ENCODE measurements around the gene SNX10.

Gene SNX10

GRCh38 chr7:26413007-26413691 is 121.5 kb downstream of the SNX10 start:
- Histone ChIP-seq H3K4me2 (ENCODE audit: low read length) (no peak overlapping the region), H2AFZ (ENCODE audit: low read length) (no peak overlapping the region), H3K4me3 (ENCODE audit: low read depth, low read length, poor library complexity, severe bottlenecking) (no peak overlapping the region), H4K20me1 (ENCODE audit: insufficient read depth, low read length) (no peaks in the 10 kb centered on the region), H3F3A (ENCODE audit: insufficient read depth, low read length) (no peaks in the 10 kb centered on the region; the same call in 1 of the 2 replicates), H3K9me2 (ENCODE audit: low read depth, low read length) (no peaks in the 10 kb centered on the region), H3K9ac (ENCODE audit: low read length) (no peak overlapping the region), H3K79me2 (ENCODE audit: insufficient read depth, low read length) (no peaks in the 10 kb centered on the region), H3K27ac (ENCODE audit: low read depth, low read length, poor library complexity, severe bottlenecking) (no peak overlapping the region), H3K36me3 (ENCODE audit: insufficient read depth, low read length) (no peaks in the 10 kb centered on the region), H3K4me1 (ENCODE audit: insufficient read depth, low read length, severe bottlenecking) (no peaks in the 10 kb centered on the region), H3K9me3 (ENCODE audit: low read length) (no peaks in the 10 kb centered on the region), H3K27me3 (ENCODE audit: insufficient read depth, low read length) (no peaks in the 10 kb centered on the region)
- TF ChIP-seq EZH2 (IDR thresholded peaks at IDR 0.05; ENCODE audit: borderline replicate concordance, low read length) (no peak), CTCF (IDR thresholded peaks at IDR 0.05; ENCODE audit: low read length) (no peak)

DNA sequence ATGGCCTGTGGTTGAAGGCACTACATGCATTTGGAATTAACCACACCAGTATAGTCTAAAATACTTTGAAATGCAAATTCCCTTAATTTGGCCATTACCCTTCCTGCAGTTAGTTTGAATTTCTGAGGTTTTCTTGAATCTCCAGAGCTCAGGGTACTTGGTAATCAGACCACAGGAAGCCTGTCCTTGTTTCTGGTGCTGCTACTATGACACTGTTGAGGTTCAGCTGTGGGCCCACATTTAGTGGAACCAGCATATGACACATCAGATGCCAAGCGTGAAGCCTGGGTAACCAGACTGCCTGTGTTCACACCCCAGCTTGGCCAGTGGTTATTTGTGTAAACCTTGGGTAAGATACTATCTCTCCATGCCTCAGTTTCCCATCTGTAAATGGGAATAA is 124.3 kb downstream of the SNX10 start:
- Histone ChIP-seq H3K27me3 (ENCODE audit: insufficient read depth, low read length) (no peaks in the 10 kb centered on the region), H2AFZ (ENCODE audit: low read length) (no peak overlapping the region), H3K4me2 (ENCODE audit: low read length) (no peak overlapping the region), H3K9me2 (ENCODE audit: low read depth, low read length) (no peaks in the 10 kb centered on the region), H4K20me1 (ENCODE audit: insufficient read depth, low read length) (no peaks in the 10 kb centered on the region), H3K4me3 (ENCODE audit: low read depth, low read length, poor library complexity, severe bottlenecking) (no peak overlapping the region), H3F3A (ENCODE audit: insufficient read depth, low read length) (no peaks in the 10 kb centered on the region), H3K9me3 (ENCODE audit: low read length) (no peaks in the 10 kb centered on the region), H3K4me1 (ENCODE audit: insufficient read depth, low read length, severe bottlenecking) (no peaks in the 10 kb centered on the region), H3K36me3 (ENCODE audit: insufficient read depth, low read length) (no peaks in the 10 kb centered on the region), H3K9ac (ENCODE audit: low read length) (no peak overlapping the region), H3K79me2 (ENCODE audit: insufficient read depth, low read length) (no peaks in the 10 kb centered on the region), H3K27ac (ENCODE audit: low read depth, low read length, poor library complexity, severe bottlenecking) (no peak overlapping the region)
- TF ChIP-seq EZH2 (IDR thresholded peaks at IDR 0.05; ENCODE audit: borderline replicate concordance, low read length) (no peak), CTCF (IDR thresholded peaks at IDR 0.05; ENCODE audit: low read length) (no peak)

GRCh38 chr7:26417911-26418413 is 126.3 kb downstream of the SNX10 start:
- no peaks in the 10 kb centered on the region for H3K79me2 ChIP-seq (ENCODE audit: insufficient read depth, low read length)
- no peaks in the 10 kb centered on the region for H4K20me1 ChIP-seq (ENCODE audit: insufficient read depth, low read length)
- no peak overlapping the region for H3K27ac ChIP-seq (ENCODE audit: low read depth, low read length, poor library complexity, severe bottlenecking)
- no peaks in the 10 kb centered on the region for H3K36me3 ChIP-seq (ENCODE audit: insufficient read depth, low read length)
- no peaks in the 10 kb centered on the region for H3K27me3 ChIP-seq (ENCODE audit: insufficient read depth, low read length)
- no peaks in the 10 kb centered on the region for H3K9me3 ChIP-seq (ENCODE audit: low read length)
- TF ChIP-seq EZH2 (IDR thresholded peaks at IDR 0.05; ENCODE audit: borderline replicate concordance, low read length) (no peak), CTCF (IDR thresholded peaks at IDR 0.05; ENCODE audit: low read length) (no peak)
- no peaks in the 10 kb centered on the region for H3K9me2 ChIP-seq (ENCODE audit: low read depth, low read length)
- H3K9ac ChIP-seq (ENCODE audit: low read length), result no peak overlapping the region
- H3K4me2 ChIP-seq (ENCODE audit: low read length), result no peak overlapping the region
- H3F3A ChIP-seq (ENCODE audit: insufficient read depth, low read length), result no peaks in the 10 kb centered on the region
- H2AFZ ChIP-seq (ENCODE audit: low read length), result no peak overlapping the region
- H3K4me1 ChIP-seq (ENCODE audit: insufficient read depth, low read length, severe bottlenecking), result no peaks in the 10 kb centered on the region
- H3K4me3 ChIP-seq (ENCODE audit: low read depth, low read length, poor library complexity, severe bottlenecking), result no peak overlapping the region

Measured in OCI-LY1 (cell line).